Stimulated activated CD4-positive, alpha-beta T cell treated with anti-CD3 and anti-CD28 coated beads, Interleukin-12 subunit alpha, Interleukin-12 subunit beta, amount 100 ng/mL, for 48 hours (primary cell): ENCODE results near the gene PCDHB13.
A peak's percentile ranks its signal among the peaks of the same experiment; 100 is the strongest.
"Not testable (repeated sequence)": the region's sequence is repeated elsewhere in the genome, so short reads cannot be mapped to it uniquely, and the experiment has no call there.

Source experiments
- DNase-seq, 3 donors: peaks; one replicate each; pipeline ENCODE4 v3.0.0-alpha.2; 2020; ENCODE audit warnings: low read depth in 2 of 3, low spot score in 1 of 3

PCDHB13 gene

GRCh38 chr5:141213656-141214339 lies at the start of gene PCDHB13:
Gene PCDHB13, plus strand, starts transcription at chr5:141213919. Its CDS starts 205 bp downstream, at chr5:141214124.
- not testable (repeated sequence) for DNase-seq

GRCh38 chr5:141172381-141173204 lies 41.1 kb upstream of the PCDHB13 start, which contains the start of gene PCDHB7:
Gene PCDHB7, plus strand, starts transcription at chr5:141172644. Its CDS starts 192 bp downstream, at chr5:141172836.
- no peak for DNase-seq

- DNase-seq: not testable (repeated sequence)
Measured at GRCh38 chr5:141174291-141175104, 39.2 kb upstream of the PCDHB13 start.

DNA sequence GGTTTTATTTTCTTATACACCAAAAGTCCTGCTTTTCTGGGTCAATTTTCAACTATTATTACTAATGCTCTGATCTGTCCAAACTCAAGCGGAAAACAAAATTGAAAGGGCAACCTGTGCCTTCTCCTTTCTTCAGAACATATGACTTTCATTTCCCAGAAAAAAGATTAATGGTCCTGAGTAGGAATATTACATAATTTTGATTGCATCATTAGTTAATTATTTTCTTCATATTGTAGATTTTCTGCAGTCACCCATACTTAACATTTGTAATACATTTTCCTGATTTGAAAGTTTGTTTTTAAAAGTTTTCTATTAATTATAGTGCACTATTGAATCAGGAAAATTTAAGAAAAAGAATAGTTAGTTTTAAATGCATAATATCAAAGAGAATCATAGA lies 37.8 kb upstream of the PCDHB13 start:
- DNase-seq: no peak

DNA sequence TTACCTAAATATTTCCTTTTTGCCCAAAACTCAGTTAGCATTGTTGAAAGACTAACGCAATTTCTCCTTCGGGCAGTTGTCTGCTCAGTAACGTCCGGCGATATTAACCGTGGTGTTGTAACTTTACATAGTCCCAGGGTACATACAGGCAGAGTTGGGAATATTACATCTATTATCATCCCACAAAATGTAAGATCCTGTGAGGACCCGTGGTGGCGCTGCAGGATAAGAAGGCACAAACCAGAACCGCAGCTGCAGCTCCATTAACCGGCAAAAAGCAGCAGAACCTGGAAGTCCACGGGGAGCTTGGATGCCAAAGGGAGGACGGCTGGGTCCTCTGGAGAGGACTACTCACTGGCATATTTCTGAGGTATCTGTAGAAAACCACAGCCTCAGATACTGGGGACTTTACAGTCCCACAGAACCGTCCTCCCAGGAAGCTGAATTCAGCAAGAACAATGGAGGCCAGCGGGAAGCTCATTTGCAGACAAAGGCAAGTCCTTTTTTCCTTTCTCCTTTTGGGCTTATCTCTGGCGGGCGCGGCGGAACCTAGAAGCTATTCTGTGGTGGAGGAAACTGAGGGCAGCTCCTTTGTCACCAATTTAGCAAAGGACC lies 36.0 kb upstream of the PCDHB13 start, which contains the start of gene PCDHB8:
TSS of gene PCDHB8 (plus strand) at position 214 of the 615 bp plus-strand sequence. CDS start at position 459, 245 bp downstream.
- not testable (repeated sequence) for DNase-seq

DNA sequence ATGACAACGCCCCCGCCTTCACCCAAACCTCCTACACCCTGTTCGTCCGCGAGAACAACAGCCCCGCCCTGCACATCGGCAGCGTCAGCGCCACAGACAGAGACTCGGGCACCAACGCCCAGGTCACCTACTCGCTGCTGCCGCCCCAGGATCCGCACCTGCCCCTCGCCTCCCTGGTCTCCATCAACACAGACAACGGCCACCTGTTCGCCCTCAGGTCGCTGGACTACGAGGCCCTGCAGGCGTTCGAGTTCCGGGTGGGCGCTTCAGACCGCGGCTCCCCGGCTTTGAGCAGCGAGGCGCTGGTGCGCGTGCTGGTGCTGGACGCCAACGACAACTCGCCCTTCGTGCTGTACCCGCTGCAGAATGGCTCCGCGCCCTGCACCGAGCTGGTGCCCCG lies 34.3 kb upstream of the PCDHB13 start:
- not testable (repeated sequence) for DNase-seq

GRCh38 chr5:141179876-141180275 lies 33.8 kb upstream of the PCDHB13 start:
- not testable (repeated sequence) for DNase-seq

DNA sequence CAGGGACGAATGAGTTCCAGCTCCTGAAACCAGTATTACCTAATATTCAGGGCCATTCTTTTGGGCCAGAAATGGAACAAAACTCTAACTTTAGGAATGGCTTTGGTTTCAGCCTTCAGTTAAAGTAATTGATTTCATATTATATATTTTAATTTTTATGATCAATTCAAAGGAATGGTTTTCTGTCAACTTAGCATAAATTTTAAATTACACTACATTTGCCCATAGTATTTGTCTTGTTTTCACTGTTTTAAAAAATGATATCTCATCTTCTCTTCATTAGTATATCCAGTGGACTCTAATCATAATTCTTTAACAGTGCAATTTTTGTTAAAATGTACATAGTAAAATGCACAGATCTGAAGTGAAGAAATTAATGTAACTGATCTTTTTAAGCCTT lies 33.4 kb upstream of the PCDHB13 start:
- DNase-seq: no peak

DNA sequence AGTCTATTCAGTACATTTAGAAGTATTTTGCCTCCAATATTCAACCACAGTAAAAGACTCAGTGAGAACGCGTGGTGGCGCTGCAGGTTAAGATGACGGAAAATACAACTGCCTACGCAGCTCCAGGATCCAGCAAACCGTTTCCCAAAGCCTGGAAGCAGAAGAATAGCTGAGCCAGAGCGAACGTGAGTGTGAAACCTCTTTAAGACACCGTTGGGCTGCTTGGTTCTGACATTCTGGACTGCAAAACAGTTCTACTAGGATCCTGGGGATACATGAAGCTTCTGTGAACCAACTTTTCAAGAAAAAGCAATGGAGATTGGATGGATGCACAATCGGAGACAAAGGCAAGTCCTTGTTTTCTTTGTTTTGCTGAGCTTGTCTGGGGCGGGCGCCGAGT lies 31.5 kb upstream of the PCDHB13 start, which contains the start of gene PCDHB16:
TSS of gene PCDHB16 (plus strand) at position 140 of the 400 bp plus-strand sequence. CDS start at position 313, 173 bp downstream.
- DNase-seq: no peak

DNA sequence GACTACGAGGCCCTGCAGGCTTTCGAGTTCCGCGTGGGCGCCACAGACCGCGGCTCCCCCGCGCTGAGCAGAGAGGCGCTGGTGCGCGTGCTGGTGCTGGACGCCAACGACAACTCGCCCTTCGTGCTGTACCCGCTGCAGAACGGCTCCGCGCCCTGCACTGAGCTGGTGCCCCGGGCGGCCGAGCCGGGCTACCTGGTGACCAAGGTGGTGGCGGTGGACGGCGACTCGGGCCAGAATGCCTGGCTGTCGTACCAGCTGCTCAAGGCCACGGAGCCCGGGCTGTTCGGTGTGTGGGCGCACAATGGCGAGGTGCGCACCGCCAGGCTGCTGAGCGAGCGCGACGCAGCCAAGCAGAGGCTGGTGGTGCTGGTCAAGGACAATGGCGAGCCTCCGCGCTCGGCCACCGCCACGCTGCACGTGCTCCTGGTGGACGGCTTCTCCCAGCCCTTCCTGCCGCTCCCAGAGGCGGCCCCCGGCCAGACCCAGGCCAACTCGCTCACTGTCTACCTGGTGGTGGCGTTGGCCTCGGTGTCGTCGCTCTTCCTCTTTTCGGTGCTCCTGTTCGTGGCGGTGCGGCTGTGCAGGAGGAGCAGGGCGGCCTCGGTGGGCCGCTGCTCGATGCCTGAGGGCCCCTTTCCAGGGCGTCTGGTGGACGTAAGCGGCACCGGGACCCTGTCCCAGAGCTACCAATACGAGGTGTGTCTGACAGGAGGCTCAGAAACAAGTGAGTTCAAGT lies 29.4 kb upstream of the PCDHB13 start:
- not testable (repeated sequence) for DNase-seq

DNA sequence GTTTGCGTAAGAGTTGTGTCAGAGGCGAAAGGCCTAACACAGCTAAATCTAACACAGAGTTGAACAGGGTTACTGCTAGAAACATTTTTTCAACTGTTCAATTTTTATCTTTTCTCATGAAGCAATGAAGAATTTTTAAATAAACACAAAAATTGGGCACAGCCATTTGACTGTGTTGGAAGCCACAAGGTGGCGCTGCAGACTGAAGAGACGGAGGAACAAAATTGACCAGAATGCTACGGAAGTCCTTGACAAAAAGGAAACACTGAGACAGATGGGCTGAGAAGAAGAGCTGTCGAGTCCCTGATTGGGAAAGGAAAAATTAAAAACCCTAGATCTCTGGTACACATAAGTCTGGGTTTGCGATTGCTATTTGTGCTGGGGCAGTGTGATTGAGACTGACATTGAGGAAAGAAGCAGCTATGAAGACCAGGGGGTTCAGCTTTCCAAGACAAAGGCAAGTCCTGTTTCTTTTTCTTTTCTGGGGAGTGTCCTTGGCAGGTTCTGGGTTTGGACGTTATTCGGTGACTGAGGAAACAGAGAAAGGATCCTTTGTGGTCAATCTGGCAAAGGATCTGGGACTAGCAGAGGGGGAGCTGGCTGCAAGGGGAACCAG lies 26.7 kb upstream of the PCDHB13 start, which contains the start of gene PCDHB9:
TSS of gene PCDHB9 (plus strand) at position 265 of the 616 bp plus-strand sequence. CDS start at position 423, 158 bp downstream.
- peak in 2 of 3 donors; percentile 5 to 12 for DNase-seq

GRCh38 chr5:141188682-141189081 lies 25.0 kb upstream of the PCDHB13 start:
- not testable (repeated sequence) for DNase-seq

DNA sequence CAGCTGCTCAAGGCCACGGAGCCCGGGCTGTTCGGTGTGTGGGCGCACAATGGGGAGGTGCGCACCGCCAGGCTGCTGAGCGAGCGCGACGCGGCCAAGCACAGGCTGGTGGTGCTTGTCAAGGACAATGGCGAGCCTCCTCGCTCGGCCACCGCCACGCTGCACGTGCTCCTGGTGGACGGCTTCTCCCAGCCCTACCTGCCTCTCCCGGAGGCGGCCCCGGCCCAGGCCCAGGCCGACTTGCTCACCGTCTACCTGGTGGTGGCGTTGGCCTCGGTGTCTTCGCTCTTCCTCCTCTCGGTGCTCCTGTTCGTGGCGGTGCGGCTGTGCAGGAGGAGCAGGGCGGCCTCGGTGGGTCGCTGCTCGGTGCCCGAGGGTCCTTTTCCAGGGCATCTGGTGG lies 24.6 kb upstream of the PCDHB13 start:
- not testable (repeated sequence) for DNase-seq

- DNase-seq: peak; percentile 10 to 24 (median 16)
Measured at GRCh38 chr5:141192110-141192725, 21.5 kb upstream of the PCDHB13 start, which contains the start of gene PCDHB10. Gene PCDHB10, plus strand, starts transcription at chr5:141192353. Its CDS starts 200 bp downstream, at chr5:141192553.

GRCh38 chr5:141194332-141194731 lies 19.4 kb upstream of the PCDHB13 start:
- DNase-seq: not testable (repeated sequence)

DNA sequence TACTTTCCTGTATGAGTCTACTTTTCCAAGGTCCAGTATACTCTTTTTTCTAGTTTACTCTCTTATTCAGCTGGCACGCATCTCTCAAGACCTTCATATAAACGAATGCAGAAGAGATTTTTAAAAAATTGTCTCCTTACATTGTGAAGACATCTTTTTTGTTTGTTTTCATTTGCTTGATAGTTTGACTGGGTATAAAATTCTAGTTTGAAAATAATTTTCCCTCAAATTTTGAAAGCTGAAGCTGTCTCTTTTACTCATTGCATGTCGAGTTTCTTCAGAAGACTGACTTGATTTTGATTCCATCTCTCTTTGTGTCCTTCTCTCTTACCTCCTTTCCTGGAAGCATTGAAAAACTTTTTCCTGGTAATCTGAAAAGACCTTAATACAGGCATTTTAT lies 17.4 kb upstream of the PCDHB13 start:
- DNase-seq: no peak

DNA sequence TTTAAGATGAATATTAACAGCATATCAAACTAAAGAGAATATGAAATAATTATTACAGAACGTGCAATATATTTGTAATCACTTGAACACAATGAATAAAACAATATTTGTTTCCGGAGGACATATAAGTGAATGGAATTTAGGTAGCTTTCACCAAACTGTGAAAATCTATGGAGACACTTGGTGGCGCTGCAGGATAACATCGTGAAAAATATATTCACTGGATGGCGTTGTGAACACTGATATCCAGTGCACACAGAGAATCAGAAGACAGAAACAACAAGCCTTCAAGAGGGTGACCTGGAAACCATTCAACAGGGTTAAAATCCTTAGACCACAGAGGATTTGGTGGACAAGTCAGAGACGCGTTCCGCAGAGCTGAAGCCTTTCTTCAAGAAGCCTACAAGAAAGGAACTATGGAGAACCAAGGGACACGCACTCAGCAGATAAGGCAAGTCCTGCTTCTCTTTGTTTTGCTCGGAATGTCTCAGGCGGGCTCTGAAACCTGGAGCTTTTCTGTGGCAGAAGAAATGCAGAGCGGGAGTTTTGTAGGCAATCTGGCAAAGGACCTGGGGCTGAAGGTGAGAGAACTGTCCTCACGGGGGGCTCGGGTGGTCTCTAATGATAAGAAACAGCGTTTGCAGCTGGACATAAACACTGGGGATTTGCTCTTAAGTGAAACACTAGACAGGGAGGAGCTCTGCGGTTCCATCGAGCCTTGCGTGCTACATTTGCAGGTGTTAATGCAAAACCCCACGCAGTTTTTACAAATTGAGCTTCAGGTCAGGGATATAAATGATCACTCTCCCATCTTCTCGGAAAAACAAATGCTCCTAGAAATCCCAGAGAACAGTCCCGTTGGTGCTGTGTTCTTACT lies 14.1 kb upstream of the PCDHB13 start, which contains the start of gene PCDHB11:
TSS of gene PCDHB11 (plus strand) at position 269 of the 877 bp plus-strand sequence. CDS start at position 417, 148 bp downstream.
- DNase-seq: no peak
